GM18502 (cell line): ENCODE measurements around the gene FBXO17.
A peak's percentile ranks its signal among the peaks of the same experiment; 100 is the strongest.
"Not testable (repeated sequence)": the region's sequence is repeated elsewhere in the genome, so short reads cannot be mapped to it uniquely, and the experiment has no call there.

Experiments used
- ATAC-seq: cut with Tn5 transposase; IDR thresholded peaks from one replicate; pipeline ENCODE4 v1.9.1; 2021; ENCODE audit warnings: mild to moderate bottlenecking; ENCODE audit not compliant: unreplicated experiment, poor library complexity

FBXO17 gene

GRCh38 chr19:38945562-38946228, 29.8 kb downstream of the FBXO17 start:
- no peak for ATAC-seq

GRCh38 chr19:38944981-38945506, 30.5 kb downstream of the FBXO17 start:
- ATAC-seq: no peak

GRCh38 chr19:38942471-38943181, 32.9 kb downstream of the FBXO17 start:
- no peak for ATAC-seq

- no peak for ATAC-seq
These were observed 33.6 kb downstream of the FBXO17 start for GRCh38 chr19:38941979-38942378.

GRCh38 chr19:38941466-38941865, 34.1 kb downstream of the FBXO17 start:
- not testable (repeated sequence) for ATAC-seq

GRCh38 chr19:38939957-38940356, 35.6 kb downstream of the FBXO17 start:
- no peak for ATAC-seq

GRCh38 chr19:38933544-38933943, 42.0 kb downstream of the FBXO17 start:
- no peak for ATAC-seq

GRCh38 chr19:38932425-38933179, 42.9 kb downstream of the FBXO17 start:
- no peak for ATAC-seq

- no peak for ATAC-seq
These were observed 44.1 kb downstream of the FBXO17 start for GRCh38 chr19:38931521-38931793.

- ATAC-seq: peak; percentile 91
These were observed 44.6 kb downstream of the FBXO17 start, which contains the start of gene MRPS12 for GRCh38 chr19:38930776-38931520. Gene MRPS12 (plus strand): TSS chr19:38930944. CDS start chr19:38931295, 351 bp downstream.

- ATAC-seq: peak; percentile 71
These were observed 45.4 kb downstream of the FBXO17 start, which contains the start of gene SARS2 for GRCh38 chr19:38929929-38930775. Gene SARS2 (minus strand): TSS chr19:38930763. CDS start chr19:38930736, 27 bp downstream.

GRCh38 chr19:38928391-38929001, 47.0 kb downstream of the FBXO17 start:
- no peak for ATAC-seq

- ATAC-seq: no peak
These were observed 51.2 kb downstream of the FBXO17 start for GRCh38 chr19:38924388-38924787.

GRCh38 chr19:38922482-38922881, 53.1 kb downstream of the FBXO17 start:
- ATAC-seq: no peak

- no peak for ATAC-seq
These were observed 53.9 kb downstream of the FBXO17 start for GRCh38 chr19:38921420-38922274.

GRCh38 chr19:38920602-38921419, 54.7 kb downstream of the FBXO17 start:
- no peak for ATAC-seq
